A673 (cell line): ENCODE data around the gene AMPH. TPM values are rescaled to one million over a fixed set of nuclear protein-coding genes. Genes with fewer than 3 reads are reported as not detected.

ENCODE experiments used
- BruUV-seq: library from RNA; stranded (reverse); fragments of 400-500 nt; replicated peaks from 2 replicates; lab custom pipeline; 2021; lab: Mats Ljungman, UMichigan
- CTCF ChIA-PET: fragments of 300-600 bp; sonication (Branson Sonifier 250); formaldehyde crosslinking; loops from one replicate; lab custom pipeline; 2022; ENCODE audit warnings: antibody characterized with exemption; lab: Charles Lee
- POLR2A ChIA-PET: fragments of 300-600 bp; sonication (Branson Sonifier 250); formaldehyde crosslinking; loops from one replicate; lab custom pipeline; 2022; ENCODE audit warnings: antibody characterized with exemption; ENCODE audit not compliant: low non-redundant PET; lab: Charles Lee
- DNase-seq: peaks from one replicate; pipeline ENCODE4 v3.0.0-alpha.2; 2015; ENCODE audit warnings: low spot score
- H3K27ac ChIP-seq: fragments of 200-600 bp; sonication (generic); 2 replicates; pipeline ENCODE4 v1.5.1; 2016; ENCODE audit warnings: mixed run types, low read depth, mild to moderate bottlenecking, mixed read lengths, antibody characterized with exemption, low read length; ENCODE audit not compliant: poor library complexity, severe bottlenecking
- H3K27me3 ChIP-seq: fragments of 200-600 bp; sonication (generic); replicated peaks from 2 replicates; pipeline ENCODE4 v1.6.1; 2017; ENCODE audit warnings: mixed run types, low read depth, mild to moderate bottlenecking, mixed read lengths, antibody characterized with exemption, low read length; ENCODE audit not compliant: insufficient read depth, poor library complexity
- H3K36me3 ChIP-seq: fragments of 200-600 bp; sonication (generic); 2 replicates; pipeline ENCODE4 v1.6.1; 2016; ENCODE audit warnings: mixed run types, mild to moderate bottlenecking, mixed read lengths, antibody characterized with exemption, low read length; ENCODE audit not compliant: insufficient read depth, poor library complexity, severe bottlenecking
- H3K4me1 ChIP-seq: fragments of 200-600 bp; sonication (generic); 2 replicates; pipeline ENCODE4 v1.6.1; 2017; ENCODE audit warnings: mixed run types, mild to moderate bottlenecking, mixed read lengths, antibody characterized with exemption, low read length; ENCODE audit not compliant: insufficient read depth, poor library complexity, severe bottlenecking
- H3K4me3 ChIP-seq: fragments of 200-600 bp; sonication (generic); 2 replicates; pipeline ENCODE4 v1.5.1; 2016; ENCODE audit warnings: low read depth, mixed run types, mild to moderate bottlenecking, mixed read lengths, low read length; ENCODE audit not compliant: poor library complexity, severe bottlenecking
- H3K9me3 ChIP-seq: fragments of 200-600 bp; sonication (generic); 2 replicates; pipeline ENCODE4 v1.6.1; 2016; ENCODE audit warnings: mixed run types, low read depth, mild to moderate bottlenecking, mixed read lengths, antibody characterized with exemption, low read length; ENCODE audit not compliant: poor library complexity, severe bottlenecking
- CTCF ChIP-seq: fragments of 300-800, 200-600 bp; sonication (generic); conservative IDR thresholded peaks from 2 replicates; pipeline ENCODE4 v1.5.1; 2017; ENCODE audit warnings: low read depth, mild to moderate bottlenecking, antibody characterized with exemption, low read length, moderate library complexity, mixed read lengths
- EZH2 ChIP-seq: fragments of 200-600 bp; sonication (generic); IDR thresholded peaks from 2 replicates; pipeline ENCODE4 v1.6.1; 2017; ENCODE audit warnings: borderline replicate concordance, low read depth, mild to moderate bottlenecking, mixed read lengths, antibody characterized with exemption, low read length; ENCODE audit not compliant: poor library complexity, severe bottlenecking
- intact Hi-C: fragments of 100-400 bp; cut with micrococcal nuclease; formaldehyde crosslinking; loops from one replicate; pipeline ENCODE4 v1.10.0; 2022; ENCODE audit not compliant: unreplicated experiment
- total RNA-seq: library from RNA; stranded (reverse); gene quantifications from 2 replicates; pipeline ENCODE4 v1.2.3, GENCODE V29; 2021

Gene AMPH
- total RNA-seq, 1 experiment from 2014 or later, result 2.1 TPM

- TF ChIP-seq EZH2, result no peak
- no peak for TF ChIP-seq CTCF
- no TSS peak for BruUV-seq
- Histone ChIP-seq H3K4me1 (no peaks in the 10 kb centered on the region), H3K27me3 (no peaks in the 10 kb centered on the region), H3K36me3 (no peaks in the 10 kb centered on the region), H3K4me3 (no peak overlapping the region), H3K27ac (no peak overlapping the region), H3K9me3 (no peaks in the 10 kb centered on the region)
- intact Hi-C loops, result no loop called here
- ChIA-PET POLR2A (interaction anchor here (0.6 kb wide), 1 partner anchor 14 kb away, joined by 3 read pairs; no protein-coding TSS in a partner anchor), CTCF (no interaction called here)
- DNase-seq, result no peak
Observed at GRCh38 chr7:38637957-38638356, 6.8 kb upstream of the AMPH start.

GRCh38 chr7:38632411-38632810, 1.2 kb upstream of the AMPH start:
- TF ChIP-seq EZH2 (no peak), CTCF (no peak)
- intact Hi-C loops, result no loop called here
- no peak for DNase-seq
- no peaks in the 10 kb centered on the region for H3K9me3 ChIP-seq
- ChIA-PET POLR2A (no interaction called here), CTCF (no interaction called here)
- H3K27ac ChIP-seq, result no peak overlapping the region
- H3K27me3 ChIP-seq, result peaks cover 38% of the 10 kb centered on the region
- no TSS peak for BruUV-seq
- H3K4me1 ChIP-seq, result no peaks in the 10 kb centered on the region
- no peaks in the 10 kb centered on the region for H3K36me3 ChIP-seq
- H3K4me3 ChIP-seq, result no peak overlapping the region

- Histone ChIP-seq H3K36me3 (no peaks in the 10 kb centered on the region), H3K27me3 (peaks cover 38% of the 10 kb centered on the region), H3K4me1 (no peaks in the 10 kb centered on the region), H3K4me3 (no peak overlapping the region), H3K9me3 (no peaks in the 10 kb centered on the region), H3K27ac (no peak overlapping the region)
- no peak for DNase-seq
- ChIA-PET CTCF (no interaction called here), POLR2A (no interaction called here)
- intact Hi-C loops, result no loop called here
- BruUV-seq, result no TSS peak
- no peak for TF ChIP-seq EZH2
- no peak for TF ChIP-seq CTCF
Observed at GRCh38 chr7:38629651-38630510, 1.3 kb downstream of the AMPH start.
